ENCODE measurements around the gene ANO8.

- TF ChIP-seq SUZ12 (IDR thresholded peaks at IDR 0.05) (no peak), FOXM1 (IDR thresholded peaks at IDR 0.05; ENCODE audit: borderline replicate concordance) (no peak)
Observed at GRCh38 chr19:17296273-17296672, 38.4 kb downstream of the ANO8 start.
